Activated CD4-positive, alpha-beta T cell treated with anti-CD3 and anti-CD28 coated beads for 36 hours (primary cell): Measurements from ENCODE around the gene CYP19A1. TPM values are rescaled to one million over a fixed set of nuclear protein-coding genes. Genes with fewer than 3 reads are reported as not detected.

Source experiments
- ATAC-seq: fragments of 200-7000 bp; cut with Tn5 transposase; one replicate; pipeline ENCODE4 v1.10.0; 2021; ENCODE audit warnings: mild to moderate bottlenecking, moderate library complexity
- CTCF ChIA-PET: fragments of 350-600 bp; sonication (Branson Sonifier 250); formaldehyde crosslinking; loops from one replicate; lab custom pipeline; 2021; ENCODE audit warnings: antibody characterized with exemption; lab: Charles Lee
- POLR2A ChIA-PET: fragments of 350-600 bp; sonication (Branson Sonifier 250); formaldehyde crosslinking; loops from one replicate; lab custom pipeline; 2021; ENCODE audit warnings: antibody characterized with exemption, inconsistent platforms; lab: Charles Lee
- DNase-seq: peaks from one replicate; pipeline ENCODE4 v3.0.0-alpha.2; 2020
- H3K27ac Mint-ChIP-seq: one replicate; pipeline ENCODE4 v1.8.0; 2021; ENCODE audit warnings: mixed read lengths
- H3K27me3 Mint-ChIP-seq: one replicate; pipeline ENCODE4 v1.8.0; 2021; ENCODE audit warnings: mixed read lengths
- H3K36me3 Mint-ChIP-seq: one replicate; pipeline ENCODE4 v1.8.0; 2021; ENCODE audit warnings: low read depth, mixed read lengths
- H3K4me1 Mint-ChIP-seq: one replicate; pipeline ENCODE4 v1.8.0; 2021; ENCODE audit warnings: mixed read lengths
- H3K4me3 Mint-ChIP-seq: one replicate; pipeline ENCODE4 v1.8.0; 2021; ENCODE audit warnings: mild to moderate bottlenecking, moderate library complexity, mixed read lengths
- H3K9me3 Mint-ChIP-seq: one replicate; pipeline ENCODE4 v1.8.0; 2021; ENCODE audit warnings: low read depth, mixed read lengths
- intact Hi-C, 2 experiments: fragments of 100-400 bp; cut with DNase I in 1 of 2; cut with micrococcal nuclease in 1 of 2; formaldehyde crosslinking; loops; one replicate each; pipeline versions ENCODE4 v1.14.2 to v1.15.1; 2022 to 2024; cut with DNase I, micrococcal nuclease
- total RNA-seq, 2 experiments: library from RNA; stranded (reverse); gene quantifications; one replicate each; pipeline ENCODE4 v1.2.3, GENCODE V29; 2021

Gene CYP19A1
- total RNA-seq, 2 experiments from 2014 or later, result not detected

DNA sequence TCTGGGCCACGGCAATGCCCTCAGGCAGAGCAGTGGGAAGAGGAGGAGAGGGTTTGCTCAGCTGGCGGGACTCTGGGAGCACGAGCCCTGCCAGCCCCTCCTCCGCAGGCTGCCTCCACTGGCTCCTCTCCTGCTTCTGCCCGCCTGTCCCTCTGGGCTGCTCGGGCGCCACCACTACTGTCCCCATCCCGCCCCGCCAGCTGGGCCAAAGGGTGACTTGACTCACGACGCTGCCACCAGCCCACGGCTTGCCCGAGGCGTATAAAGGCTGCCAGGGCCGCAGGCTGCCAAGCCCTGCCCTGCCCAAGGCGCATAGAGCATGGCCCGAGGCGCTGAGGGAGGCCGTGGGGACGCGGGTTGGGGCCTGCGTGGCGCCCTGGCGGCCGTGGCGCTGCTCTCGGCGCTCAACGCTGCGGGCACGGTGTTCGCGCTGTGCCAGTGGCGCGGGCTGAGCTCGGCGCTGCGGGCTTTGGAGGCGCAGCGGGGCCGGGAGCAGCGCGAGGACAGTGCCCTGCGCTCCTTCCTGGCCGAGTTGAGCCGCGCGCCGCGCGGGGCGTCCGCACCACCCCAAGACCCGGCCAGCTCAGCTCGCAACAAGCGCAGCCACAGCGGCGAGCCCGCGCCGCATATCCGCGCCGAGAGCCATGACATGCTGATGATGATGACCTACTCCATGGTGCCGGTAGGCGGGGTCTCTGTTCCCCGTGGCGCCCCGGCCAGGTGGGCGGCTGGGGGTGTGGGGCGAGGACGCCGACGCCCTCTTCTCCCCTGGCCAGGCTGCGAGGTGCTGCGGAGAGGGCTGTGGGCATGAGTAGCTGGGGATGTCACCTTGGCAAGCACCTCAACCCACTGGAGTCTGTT, 3.2 kb upstream of the CYP19A1 start, which contains the start of gene GLDN:
GLDN (plus strand) TSS at position 290 of the 861 bp plus-strand sequence; CDS start at position 320, 30 bp downstream.
- CTCF ChIA-PET, result interaction anchor here (0.6 to 1.2 kb wide), 2 partner anchors 11 to 184 kb away, joined by 3 read pairs; no protein-coding TSS in a partner anchor
- intact Hi-C loops, result no loop called here
- Mint-ChIP-seq H3K4me1 (no peaks in the 10 kb centered on the region), H3K36me3 (no peaks in the 10 kb centered on the region), H3K27ac (no peak within 1 kb of the TSS), H3K4me3 (no peak within 1 kb of the TSS), H3K9me3 (no peaks in the 10 kb centered on the region), H3K27me3 (peaks cover 10% of the 10 kb centered on the region)
- no peak for ATAC-seq
- POLR2A ChIA-PET, result no interaction called here
- DNase-seq, result no peak

DNA sequence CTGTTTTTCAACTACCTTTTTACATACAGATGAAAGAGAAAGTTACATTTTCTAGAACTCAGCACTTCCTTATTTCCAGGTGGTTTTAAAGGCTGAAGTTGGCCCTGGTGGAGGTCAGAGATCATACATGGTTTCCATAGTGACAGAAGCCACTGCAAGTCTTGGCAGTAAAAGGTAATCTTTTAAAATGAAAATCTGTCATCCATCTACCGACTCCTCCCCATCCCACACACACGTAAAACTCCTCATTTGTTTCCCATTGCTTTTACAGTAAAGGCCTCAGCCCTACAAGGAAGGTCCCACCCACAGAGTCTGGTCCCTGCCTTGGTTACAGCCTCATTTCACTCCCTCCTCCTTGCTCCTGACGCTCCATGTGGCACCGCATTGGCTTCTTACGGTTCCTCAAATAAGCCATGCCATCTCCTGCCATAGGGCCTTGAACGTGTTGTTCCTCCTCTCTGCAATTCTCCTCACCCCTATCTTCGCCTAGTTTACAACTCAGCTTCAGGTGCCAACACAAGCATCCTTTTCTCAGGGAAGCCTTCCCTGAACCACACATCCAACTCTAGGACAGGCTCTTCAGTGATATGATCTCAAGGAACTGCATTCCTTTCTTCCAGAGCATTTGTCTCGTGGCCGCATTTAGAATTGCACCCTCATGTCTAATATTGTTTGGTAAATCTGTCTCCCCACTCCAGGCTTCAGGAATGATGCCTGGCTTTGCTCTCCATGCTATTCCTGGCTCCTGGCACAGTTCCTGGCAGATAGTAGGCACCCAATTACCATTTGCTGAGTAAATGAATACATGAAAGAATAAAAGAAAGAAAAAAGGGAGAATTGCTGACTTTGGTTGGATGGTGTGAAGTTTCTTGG, 2.6 kb downstream of the CYP19A1 start:
- ChIA-PET CTCF (no interaction called here), POLR2A (no interaction called here)
- ATAC-seq, result no peak
- Mint-ChIP-seq H3K27me3 (peaks cover 6% of the 10 kb centered on the region), H3K36me3 (no peaks in the 10 kb centered on the region), H3K4me3 (no peak overlapping the region), H3K9me3 (no peaks in the 10 kb centered on the region), H3K27ac (no peak overlapping the region), H3K4me1 (no peaks in the 10 kb centered on the region)
- intact Hi-C loops, result no loop called here
- DNase-seq, result no peak

DNA sequence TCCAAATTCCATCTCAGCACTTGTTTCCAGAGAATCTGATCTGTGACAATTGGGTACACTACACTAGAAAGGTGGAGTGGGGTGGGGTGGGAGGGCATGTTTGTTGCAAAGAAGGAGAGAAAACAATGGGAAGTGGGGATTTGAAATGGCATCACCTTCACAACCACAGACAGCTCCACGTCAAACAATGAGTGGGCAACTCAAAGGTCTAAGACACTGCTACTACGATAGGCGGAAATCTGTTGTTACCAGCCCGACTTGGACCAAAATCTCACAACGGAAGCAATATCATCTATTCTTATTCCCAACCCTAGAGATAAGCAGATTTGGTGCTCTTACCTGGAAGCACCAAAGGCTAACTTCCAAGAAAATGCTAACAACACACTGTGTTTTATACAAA, 3.3 kb downstream of the CYP19A1 start:
- POLR2A ChIA-PET, result no interaction called here
- H3K27me3 Mint-ChIP-seq, result peaks cover 6% of the 10 kb centered on the region
- intact Hi-C loops, result no loop called here
- H3K36me3 Mint-ChIP-seq, result no peaks in the 10 kb centered on the region
- H3K4me1 Mint-ChIP-seq, result no peaks in the 10 kb centered on the region
- no peak for ATAC-seq
- no peak overlapping the region for H3K27ac Mint-ChIP-seq
- H3K9me3 Mint-ChIP-seq, result no peaks in the 10 kb centered on the region
- CTCF ChIA-PET, result no interaction called here
- H3K4me3 Mint-ChIP-seq, result no peak overlapping the region
- DNase-seq, result no peak

DNA sequence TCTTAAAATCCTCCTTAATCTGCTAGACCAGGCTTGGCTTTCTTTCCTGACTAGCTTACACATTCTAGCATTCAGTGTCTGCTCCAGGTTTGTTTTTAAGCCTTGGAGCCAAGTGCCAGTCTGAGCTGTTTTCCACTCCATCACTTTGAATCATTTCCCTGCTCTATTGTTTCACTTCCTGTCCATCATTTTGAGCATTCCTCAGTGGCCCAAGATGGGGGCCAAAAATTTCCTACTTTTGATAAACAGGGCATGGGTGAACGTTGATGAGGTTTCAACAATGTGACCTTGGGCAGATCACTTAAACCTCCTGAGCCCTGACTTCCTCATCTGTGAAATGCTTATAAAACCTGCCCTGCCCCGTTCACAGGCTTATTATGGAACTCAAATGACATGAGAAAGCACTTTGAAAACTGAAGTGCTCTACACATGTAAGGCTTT, 4.4 kb downstream of the CYP19A1 start:
- ChIA-PET CTCF (no interaction called here), POLR2A (no interaction called here)
- intact Hi-C loops, result no loop called here

DNA sequence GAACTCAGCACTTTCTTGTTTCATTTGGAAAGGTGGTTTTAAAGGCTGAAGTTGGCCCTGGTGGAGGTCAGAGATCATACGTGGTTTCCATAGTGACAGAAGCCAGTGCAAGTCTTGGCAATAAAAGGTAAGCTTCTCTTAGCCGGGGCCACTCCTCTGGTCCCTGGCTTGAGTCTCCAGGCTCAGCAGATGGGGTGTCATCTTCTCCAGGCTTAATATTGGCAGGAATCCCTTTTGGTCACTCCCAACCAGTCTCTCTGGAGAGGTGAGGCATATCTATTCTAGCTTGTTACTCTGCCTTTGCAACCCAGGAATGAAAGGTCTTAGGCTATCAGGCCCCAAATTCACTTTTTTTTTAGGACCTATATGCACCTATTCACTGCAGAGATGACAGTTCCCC, 4.8 kb downstream of the CYP19A1 start:
- no peaks in the 10 kb centered on the region for H3K4me1 Mint-ChIP-seq
- ATAC-seq (no peak), DNase-seq (no peak)
- H3K4me3 Mint-ChIP-seq, result no peak overlapping the region
- POLR2A ChIA-PET, result no interaction called here
- CTCF ChIA-PET, result no interaction called here
- H3K9me3 Mint-ChIP-seq, result no peaks in the 10 kb centered on the region
- H3K36me3 Mint-ChIP-seq, result no peaks in the 10 kb centered on the region
- intact Hi-C loops, result no loop called here
- H3K27me3 Mint-ChIP-seq, result peaks cover 11% of the 10 kb centered on the region
- no peak overlapping the region for H3K27ac Mint-ChIP-seq

More for the DNA sequence above, 4.4 kb downstream of the CYP19A1 start:
- Mint-ChIP-seq H3K4me1 (no peaks in the 10 kb centered on the region), H3K9me3 (no peaks in the 10 kb centered on the region), H3K27me3 (peaks cover 11% of the 10 kb centered on the region), H3K27ac (no peak overlapping the region), H3K36me3 (no peaks in the 10 kb centered on the region), H3K4me3 (no peak overlapping the region)
- DNase-seq (no peak), ATAC-seq (no peak)

DNA sequence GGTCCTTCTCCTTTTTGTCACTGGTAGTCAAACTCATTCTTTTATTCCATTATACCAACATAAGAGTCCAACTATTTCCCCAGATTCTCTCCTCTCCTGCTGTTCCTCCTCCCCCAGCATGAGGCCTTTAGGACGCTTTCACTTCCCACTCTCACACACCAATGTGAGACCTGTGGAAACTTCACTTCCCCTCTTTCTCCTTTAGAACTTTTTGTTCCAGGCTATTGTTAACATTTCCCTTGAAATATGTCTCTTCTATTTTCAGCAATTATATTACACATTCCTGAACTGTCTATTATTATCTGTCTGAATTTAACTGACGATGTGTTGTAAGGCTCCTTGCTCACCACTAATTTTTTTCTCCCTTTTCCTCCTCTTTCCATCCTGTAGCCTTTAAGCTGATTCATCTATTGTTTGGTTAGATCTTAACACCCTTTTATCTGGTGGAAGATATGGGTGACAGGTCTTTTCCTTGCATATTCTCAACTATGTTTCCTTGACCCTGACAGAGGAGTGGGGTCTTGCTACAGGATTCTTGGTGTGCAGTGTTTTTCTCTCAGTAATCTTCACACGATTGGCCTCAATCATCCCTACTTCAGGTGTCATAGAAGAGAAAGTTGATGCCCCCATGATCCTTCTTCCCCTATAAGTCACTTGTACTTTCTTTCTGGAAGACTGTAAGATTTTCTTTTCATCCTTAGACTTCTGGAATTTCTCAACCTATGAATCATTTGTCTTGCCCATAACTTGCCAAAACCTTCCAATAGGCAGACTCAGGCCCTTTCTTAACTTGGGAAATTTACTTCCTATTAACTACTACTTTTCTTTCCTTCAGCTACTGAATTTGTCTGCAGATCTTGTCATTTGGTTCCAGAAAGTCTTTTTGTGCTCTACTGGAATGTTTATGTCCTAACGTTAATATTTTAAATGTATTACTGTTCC, 5.9 kb downstream of the CYP19A1 start:
- Mint-ChIP-seq H3K27me3 (peaks cover 11% of the 10 kb centered on the region), H3K27ac (no peak overlapping the region), H3K4me1 (no peaks in the 10 kb centered on the region), H3K9me3 (no peaks in the 10 kb centered on the region), H3K4me3 (no peak overlapping the region), H3K36me3 (no peaks in the 10 kb centered on the region)
- no peak for DNase-seq
- ChIA-PET POLR2A (no interaction called here), CTCF (no interaction called here)
- intact Hi-C loops, result no loop called here
- no peak for ATAC-seq

DNA sequence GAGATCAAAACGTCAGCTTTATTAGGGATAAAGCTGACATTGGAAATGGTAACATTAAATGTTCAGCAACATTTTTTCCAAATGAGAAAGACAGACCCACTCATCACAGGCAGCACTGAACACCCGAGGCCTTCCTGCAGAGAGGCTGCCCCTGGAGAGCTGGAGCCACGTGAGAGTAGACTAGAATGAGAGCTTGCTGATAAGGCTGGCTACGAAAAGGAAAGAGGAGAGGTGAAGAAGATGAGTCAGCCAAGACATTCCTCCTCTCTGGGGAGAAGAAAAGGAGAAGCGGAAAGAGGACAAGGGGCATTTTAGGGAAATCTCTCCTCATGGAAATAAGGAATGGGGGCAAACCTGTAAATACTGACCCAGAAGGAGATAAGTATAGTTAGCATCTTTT, 7.3 kb downstream of the CYP19A1 start:
- no peaks in the 10 kb centered on the region for H3K4me1 Mint-ChIP-seq
- H3K27ac Mint-ChIP-seq, result no peak overlapping the region
- ATAC-seq (no peak), DNase-seq (no peak)
- ChIA-PET POLR2A (no interaction called here), CTCF (no interaction called here)
- intact Hi-C loops, result no loop called here
- no peaks in the 10 kb centered on the region for H3K36me3 Mint-ChIP-seq
- H3K9me3 Mint-ChIP-seq, result no peaks in the 10 kb centered on the region
- peaks cover 11% of the 10 kb centered on the region for H3K27me3 Mint-ChIP-seq
- no peak overlapping the region for H3K4me3 Mint-ChIP-seq

DNA sequence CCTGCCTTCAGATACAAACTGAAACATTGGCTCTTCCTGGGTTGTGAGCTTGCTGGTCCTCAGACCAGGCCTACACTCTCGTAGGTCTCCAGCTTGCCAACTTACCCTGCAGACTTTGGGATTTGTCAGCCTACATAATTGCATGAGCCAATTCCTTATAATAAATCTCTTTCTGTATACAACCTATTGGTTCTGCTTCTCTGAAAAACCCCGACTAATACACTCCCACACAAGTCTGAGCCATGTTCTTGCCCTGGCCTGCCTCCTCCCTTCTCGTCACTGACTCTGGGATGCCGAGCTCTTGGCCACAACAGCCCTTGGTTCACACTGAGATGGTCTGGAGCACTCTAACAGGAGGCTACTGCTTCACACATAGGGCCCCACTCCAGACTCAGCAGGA, 9.5 kb downstream of the CYP19A1 start:
- Mint-ChIP-seq H3K27ac (no peak overlapping the region), H3K4me3 (no peak overlapping the region), H3K36me3 (no peaks in the 10 kb centered on the region), H3K27me3 (peaks cover 7% of the 10 kb centered on the region), H3K4me1 (no peaks in the 10 kb centered on the region), H3K9me3 (no peaks in the 10 kb centered on the region)
- no peak for DNase-seq
- ChIA-PET POLR2A (no interaction called here), CTCF (no interaction called here)
- intact Hi-C loops, result no loop called here
- no peak for ATAC-seq

DNA sequence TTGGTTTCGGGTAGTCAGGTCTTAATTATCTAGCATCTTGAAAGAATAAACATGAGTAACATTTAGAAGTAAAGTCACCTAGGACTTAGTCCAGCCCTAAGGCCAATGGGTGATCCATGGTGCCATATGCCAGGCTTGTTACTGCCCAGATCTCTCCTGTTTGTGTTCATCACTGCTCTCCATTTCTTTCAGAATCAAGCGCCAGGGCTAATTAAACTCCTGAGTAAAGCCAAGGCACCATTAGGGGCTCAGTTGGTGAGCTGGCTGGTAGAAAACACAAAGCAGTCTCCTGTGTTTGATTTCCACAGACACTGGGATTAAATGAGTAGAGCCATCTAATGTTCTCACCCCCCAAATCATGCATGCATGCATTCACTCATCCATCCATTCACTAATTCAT, 11.3 kb downstream of the CYP19A1 start:
- CTCF ChIA-PET, result no interaction called here

DNA sequence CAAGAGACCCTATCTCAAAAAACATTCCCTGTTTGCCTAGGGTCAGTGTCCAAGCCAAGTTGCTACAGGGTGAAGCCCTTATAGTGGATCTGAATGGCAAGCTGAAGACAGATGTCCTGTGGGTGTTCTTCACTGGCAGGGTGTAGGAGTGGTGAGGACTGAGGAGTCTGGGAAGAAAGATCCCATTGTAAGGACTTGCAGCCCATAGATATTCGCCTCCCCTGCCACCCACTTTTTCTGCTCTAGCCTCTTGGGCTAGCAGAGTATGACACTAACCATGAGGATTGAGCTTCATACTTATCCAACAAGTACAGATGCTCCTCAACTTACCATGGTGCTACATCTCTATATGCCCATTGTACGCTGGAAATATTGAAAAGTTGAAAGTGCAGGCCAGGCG, 13.2 kb downstream of the CYP19A1 start:
- Mint-ChIP-seq H3K9me3 (no peaks in the 10 kb centered on the region), H3K27ac (no peak overlapping the region), H3K36me3 (no peaks in the 10 kb centered on the region), H3K4me3 (no peak overlapping the region), H3K4me1 (no peaks in the 10 kb centered on the region), H3K27me3 (peaks cover 8% of the 10 kb centered on the region)
- CTCF ChIA-PET, result no interaction called here
- POLR2A ChIA-PET, result no interaction called here
- intact Hi-C loops, result no loop called here
- ATAC-seq (no peak), DNase-seq (no peak)

More for the DNA sequence above, 11.3 kb downstream of the CYP19A1 start:
- POLR2A ChIA-PET, result no interaction called here
- ATAC-seq, result no peak
- intact Hi-C loops, result no loop called here
- no peaks in the 10 kb centered on the region for H3K36me3 Mint-ChIP-seq
- no peaks in the 10 kb centered on the region for H3K9me3 Mint-ChIP-seq
- H3K27me3 Mint-ChIP-seq, result peaks cover 5% of the 10 kb centered on the region
- DNase-seq, result no peak
- H3K27ac Mint-ChIP-seq, result no peak overlapping the region
- no peak overlapping the region for H3K4me3 Mint-ChIP-seq
- no peaks in the 10 kb centered on the region for H3K4me1 Mint-ChIP-seq

DNA sequence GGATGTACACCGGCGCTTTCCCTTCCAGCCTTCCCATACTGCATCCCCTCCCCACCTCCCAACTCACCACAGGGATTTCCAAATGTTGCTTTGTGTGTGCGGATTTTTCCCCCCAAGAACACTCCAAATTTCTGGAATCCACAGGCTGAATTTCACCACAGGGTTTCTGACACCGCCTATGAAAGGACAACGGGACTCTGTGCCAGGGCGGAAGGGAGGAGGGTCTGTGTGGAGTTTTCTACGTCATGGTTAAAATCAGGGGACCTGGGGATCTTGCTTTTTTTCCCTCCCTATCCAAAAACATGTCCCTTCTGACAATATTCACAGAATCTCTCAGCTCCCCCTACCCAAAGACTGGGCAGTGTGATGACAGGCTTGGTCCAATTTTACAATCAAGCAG, 14.6 kb downstream of the CYP19A1 start:
- H3K36me3 Mint-ChIP-seq, result no peaks in the 10 kb centered on the region
- CTCF ChIA-PET, result no interaction called here
- intact Hi-C loops, result no loop called here
- H3K27me3 Mint-ChIP-seq, result peaks cover 3% of the 10 kb centered on the region
- POLR2A ChIA-PET, result no interaction called here
- H3K4me3 Mint-ChIP-seq, result no peak overlapping the region
- ATAC-seq (no peak), DNase-seq (no peak)
- H3K9me3 Mint-ChIP-seq, result no peaks in the 10 kb centered on the region
- no peaks in the 10 kb centered on the region for H3K4me1 Mint-ChIP-seq
- H3K27ac Mint-ChIP-seq, result no peak overlapping the region
